ENCODE data around the gene MAPKAP1. TPM values are rescaled to one million over a fixed set of nuclear protein-coding genes. Genes with fewer than 3 reads are reported as not detected.
A peak's percentile ranks its signal among the peaks of the same experiment; 100 is the strongest.

MAPKAP1 gene
- total RNA-seq, 1 donor from 2014 or later = 66.8 TPM

- DNase-seq = peak; percentile 24
Observed at GRCh38 chr9:125674981-125675973, 31.7 kb downstream of the MAPKAP1 start.

DNA sequence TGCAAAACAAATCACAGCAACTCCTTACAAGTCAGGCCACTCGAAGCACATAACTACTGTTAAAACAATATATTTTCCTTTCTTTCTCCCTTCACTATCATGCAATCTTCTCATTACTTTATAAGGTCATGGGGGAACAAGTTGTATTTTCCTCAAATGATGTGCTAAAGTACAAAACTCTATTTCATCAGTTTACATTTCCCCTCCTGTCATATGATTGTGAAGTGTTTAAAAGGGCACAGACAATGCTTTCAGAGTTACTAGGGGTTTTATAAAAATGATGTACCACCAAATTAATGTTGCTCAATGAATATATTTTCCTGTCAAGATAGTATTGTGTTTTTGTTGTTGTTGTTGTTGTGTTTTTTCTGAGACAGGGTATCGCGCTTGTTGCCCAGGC lies 34.1 kb downstream of the MAPKAP1 start:
- DNase-seq = no peak

DNA sequence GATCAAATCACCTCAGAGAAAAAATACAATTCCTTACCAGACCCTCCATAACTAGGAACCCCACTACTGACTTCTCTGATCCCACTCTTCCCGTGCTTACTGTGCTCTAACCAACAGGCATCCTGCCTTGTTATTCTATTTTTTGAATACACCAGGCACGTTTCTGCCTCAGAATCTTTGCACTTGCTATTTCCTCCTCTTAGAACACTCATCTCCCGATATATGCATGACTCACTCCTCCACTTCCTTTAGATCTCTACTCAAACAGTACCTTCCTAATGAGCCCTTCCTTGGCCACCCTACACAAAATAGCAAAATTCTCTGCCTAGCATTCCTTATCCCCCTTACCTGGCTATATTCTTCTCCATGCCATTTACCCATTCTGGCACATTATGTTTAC lies 43.9 kb downstream of the MAPKAP1 start:
- DNase-seq = no peak

DNA sequence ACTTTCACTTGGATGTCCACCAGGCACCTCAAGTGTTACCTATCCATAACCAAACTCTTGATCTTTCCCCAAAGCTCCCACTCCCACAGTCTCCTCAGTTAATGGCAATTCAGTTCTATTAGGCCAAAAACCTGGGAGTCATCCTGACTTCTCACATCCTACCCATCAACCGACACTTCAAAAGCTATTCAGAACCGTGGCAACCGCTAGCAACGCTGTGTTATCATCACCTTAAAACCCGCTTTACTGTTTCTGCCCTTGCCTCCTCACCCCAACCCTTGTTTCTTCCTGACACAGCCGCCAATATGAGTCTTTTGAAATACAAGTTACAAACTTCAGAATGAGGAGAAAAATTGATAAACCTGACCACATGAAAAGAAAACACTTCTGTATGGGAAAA lies 46.5 kb downstream of the MAPKAP1 start:
- no peak for DNase-seq

DNA sequence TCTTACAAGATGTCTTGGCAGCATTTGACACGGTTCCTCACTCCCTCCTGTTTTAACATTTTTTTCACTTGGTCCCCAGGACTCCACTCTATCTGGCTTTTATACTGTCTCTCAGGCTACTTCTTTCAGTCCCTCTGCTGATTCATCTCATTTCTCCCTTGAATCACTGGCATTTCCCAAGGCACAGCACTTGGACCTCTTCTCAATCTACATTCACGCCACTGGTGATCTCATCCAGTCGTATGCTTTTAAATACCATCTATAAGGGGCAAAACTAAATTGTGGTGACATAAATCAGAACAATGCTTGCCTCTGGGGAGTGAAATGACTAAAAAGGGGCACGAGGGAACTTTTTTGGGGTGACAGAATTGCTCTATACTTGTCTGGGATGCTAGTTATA lies 47.1 kb downstream of the MAPKAP1 start:
- DNase-seq = no peak

- no peak for DNase-seq
Observed at GRCh38 chr9:125659201-125659840, 47.7 kb downstream of the MAPKAP1 start.

DNA sequence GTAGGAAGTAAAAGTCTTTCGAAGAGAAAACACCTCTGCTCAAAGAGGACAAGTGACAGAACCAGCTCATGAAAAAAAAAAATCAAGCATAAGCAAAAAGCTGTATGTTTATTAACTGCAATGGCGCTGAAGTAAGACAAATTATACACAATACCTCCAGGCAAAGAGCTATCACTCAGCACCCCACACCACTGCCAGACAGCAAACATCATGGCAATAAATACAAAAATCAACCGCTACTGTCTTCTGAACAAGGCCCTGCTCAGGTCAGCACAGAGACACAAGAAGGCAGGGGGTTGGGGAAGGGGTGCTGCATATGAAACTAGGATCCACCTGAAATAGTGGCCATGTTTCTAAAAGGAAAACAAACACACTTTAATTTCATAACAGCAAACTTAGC lies 50.4 kb downstream of the MAPKAP1 start:
- no peak for DNase-seq

GRCh38 chr9:125655691-125656410 lies 51.2 kb downstream of the MAPKAP1 start:
- DNase-seq = no peak

DNA sequence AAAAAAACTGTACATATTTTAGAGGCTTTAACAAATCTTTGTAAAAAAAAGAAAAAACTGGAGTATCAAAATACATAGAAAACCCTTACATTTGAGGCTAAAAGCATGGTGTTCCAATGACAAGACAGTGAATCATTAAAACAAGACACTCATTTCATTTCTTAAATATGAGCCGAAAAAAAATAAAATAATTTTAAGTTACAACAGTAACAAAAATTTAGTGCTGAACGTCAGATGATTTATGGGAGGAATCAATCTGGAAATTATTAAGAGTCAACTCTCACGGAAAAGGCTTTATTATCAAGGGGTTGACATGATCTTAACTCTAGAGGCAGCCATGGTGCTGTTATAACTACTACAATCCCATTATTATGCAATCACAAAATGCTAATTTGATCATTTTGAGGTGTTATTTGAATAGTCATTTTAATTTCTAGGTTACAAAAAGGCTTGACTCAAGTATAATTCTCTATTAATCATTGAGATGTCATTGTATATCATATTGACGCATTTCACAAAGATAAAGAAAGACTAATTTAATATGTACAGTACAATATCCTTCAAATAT lies 51.9 kb downstream of the MAPKAP1 start:
- no peak for DNase-seq

GRCh38 chr9:125654121-125654520 lies 52.9 kb downstream of the MAPKAP1 start:
- no peak for DNase-seq

DNA sequence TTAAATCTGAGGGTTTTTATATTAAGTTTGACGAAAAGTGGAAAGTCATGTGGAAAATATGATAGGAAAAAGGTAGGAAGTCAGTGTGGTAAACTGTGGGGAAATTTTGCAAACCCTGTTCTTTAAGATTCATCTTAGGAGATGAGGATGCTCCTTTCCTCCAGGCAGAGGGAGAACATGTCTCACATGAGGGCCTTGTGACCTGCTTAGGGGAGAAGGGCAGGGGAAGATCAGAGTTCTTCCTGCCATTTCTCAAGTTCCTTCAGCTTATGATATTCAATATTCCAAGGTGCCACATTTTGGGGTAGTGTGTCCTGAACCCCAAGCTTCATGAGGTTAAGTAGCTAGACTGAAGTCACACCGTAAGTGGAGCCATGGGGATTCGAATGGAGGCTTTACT lies 53.7 kb downstream of the MAPKAP1 start:
- no peak for DNase-seq

GRCh38 chr9:125652759-125653158 lies 54.2 kb downstream of the MAPKAP1 start:
- no peak for DNase-seq

GRCh38 chr9:125652233-125652594 lies 54.8 kb downstream of the MAPKAP1 start:
- no peak for DNase-seq

DNA sequence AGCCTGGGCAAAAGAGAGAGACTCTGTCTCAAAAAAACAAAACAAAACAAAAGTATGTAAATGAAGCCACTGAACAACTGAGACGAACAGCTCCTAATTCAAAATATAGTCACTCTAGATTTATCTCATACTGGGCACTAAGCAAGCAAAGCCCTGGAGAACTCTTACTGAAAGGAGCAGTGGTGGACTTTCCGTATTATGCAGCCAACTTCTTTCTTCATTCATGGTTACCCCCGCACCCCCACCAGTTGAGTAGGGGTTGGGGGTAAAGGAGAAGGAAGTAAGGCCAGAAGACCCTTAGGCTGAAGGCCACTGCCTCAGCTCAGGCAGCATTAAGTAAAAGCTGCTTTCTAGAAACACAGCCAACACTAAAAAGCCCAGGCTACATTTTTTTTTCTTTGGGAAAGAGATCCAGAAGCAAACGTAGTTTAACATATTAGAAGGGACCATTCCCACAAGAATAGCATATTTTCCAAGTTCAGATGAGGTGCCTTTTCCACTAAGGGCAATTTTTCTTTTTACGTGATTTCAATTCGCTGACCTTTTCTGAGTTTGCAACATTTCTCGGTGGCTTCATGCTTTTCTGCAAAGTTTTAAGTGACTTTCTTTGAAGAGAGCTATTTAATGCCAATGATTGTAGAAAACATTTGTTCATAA lies 55.3 kb downstream of the MAPKAP1 start:
- peak; percentile 24 for DNase-seq

DNA sequence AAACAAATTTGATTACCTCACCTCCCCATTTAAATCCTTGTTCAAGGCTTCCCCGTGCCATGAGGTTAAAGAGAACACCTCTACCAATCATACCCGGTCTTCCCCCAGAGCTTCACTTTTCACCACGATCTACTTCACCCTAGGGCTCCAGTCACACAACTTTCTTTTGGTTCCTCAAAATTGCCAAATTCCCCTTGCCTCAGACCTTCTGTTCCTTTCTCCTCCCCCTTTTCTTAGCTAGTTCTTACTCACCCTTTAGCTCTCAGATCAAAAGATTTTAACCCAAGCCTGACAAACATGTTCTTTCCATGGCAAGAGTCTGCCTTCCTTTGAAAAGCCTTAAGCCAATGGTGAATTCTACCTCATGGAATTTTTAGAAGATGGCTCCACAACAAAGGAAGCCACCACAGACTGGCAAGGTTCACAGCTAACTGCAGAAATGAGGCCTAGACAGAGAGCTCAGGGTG lies 56.7 kb downstream of the MAPKAP1 start:
- DNase-seq = no peak

DNA sequence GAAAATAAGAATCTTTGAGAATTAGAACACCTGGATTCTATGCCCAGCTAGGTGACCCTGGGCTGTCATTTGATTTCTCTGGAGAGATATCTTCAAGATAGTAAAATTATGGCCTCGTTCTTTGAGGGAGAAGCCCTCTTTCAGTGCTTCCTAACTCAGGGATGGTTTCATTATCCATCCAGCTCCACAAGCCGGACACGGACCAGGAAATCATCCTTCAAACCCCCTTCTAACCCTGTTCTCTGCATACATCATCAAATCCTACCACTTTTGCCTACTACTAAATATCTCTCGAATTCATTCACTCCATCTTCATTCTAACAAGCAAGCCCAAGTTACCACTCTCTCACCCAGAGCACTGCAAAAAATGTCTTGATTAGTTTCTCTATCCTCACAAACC lies 57.2 kb downstream of the MAPKAP1 start:
- DNase-seq = no peak

DNA sequence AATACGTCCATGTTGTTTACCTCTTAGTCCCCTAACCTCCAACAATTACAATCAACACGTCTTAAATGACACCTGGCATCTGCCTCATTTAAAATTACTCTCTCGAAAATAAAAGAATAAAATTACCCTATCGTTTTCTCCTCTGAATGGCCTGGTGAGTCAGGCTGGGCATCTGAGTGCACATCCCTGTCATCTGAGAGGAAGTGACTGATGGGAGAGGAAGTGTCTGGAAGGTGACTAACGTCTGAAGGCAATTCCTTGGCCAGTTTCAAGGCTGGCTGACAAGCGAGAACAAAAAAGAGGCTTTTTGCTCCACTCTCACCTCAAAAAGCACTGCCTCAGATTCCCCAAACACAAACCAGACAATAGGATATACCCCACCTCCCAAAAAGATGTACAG lies 57.7 kb downstream of the MAPKAP1 start:
- DNase-seq = no peak

GRCh38 chr9:125648294-125648693 lies 58.7 kb downstream of the MAPKAP1 start:
- DNase-seq = no peak

GRCh38 chr9:125646621-125647100 lies 60.3 kb downstream of the MAPKAP1 start:
- no peak for DNase-seq

GRCh38 chr9:125646217-125646616 lies 60.8 kb downstream of the MAPKAP1 start:
- no peak for DNase-seq

DNA sequence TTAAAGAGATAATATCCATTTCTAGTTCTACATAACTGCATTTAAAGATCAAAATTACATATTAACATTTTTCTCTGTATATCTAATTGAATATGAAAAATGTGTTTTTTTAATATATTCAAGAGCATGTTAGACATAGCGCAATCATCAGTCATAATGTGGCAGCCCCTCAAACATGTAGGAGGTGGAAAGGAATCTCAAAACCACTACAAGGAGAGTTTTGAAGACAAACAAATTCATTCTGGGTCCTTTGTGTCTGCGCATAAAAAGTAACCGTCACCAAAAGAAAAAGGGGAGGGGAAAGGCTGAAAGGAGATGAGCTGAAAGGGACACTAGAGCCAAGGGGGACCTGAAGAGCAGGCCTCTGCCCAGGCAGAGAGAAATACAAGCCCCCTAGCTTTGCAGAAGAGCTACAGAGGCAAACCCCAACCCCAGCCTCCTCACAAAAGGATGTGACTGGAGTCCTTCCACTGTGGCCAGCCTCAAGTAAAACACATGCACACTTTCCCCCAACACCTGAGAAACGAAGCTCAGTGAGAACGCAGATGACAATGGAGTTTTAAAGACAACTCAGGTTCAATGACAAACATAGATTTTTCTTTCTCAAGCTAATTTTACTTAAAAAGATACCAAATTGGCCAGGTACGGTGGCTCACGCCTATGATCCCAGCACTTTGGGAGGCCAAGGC lies 62.0 kb downstream of the MAPKAP1 start:
- DNase-seq = no peak

Data from tongue (tissue), 2 donors.